ENCODE results near the gene CLDN10. TPM values are rescaled to one million over a fixed set of nuclear protein-coding genes. Genes with fewer than 3 reads are reported as not detected.
"Not testable (repeated sequence)": the region's sequence is repeated elsewhere in the genome, so short reads cannot be mapped to it uniquely, and the experiment has no call there.

Gene CLDN10
- total RNA-seq, 1 donor from 2014 or later, result not detected

- no peak for DNase-seq (ENCODE audit: low spot score)
Measured at GRCh38 chr13:95541308-95541707, 11.2 kb upstream of the CLDN10 start.

- DNase-seq (ENCODE audit: low spot score), result no peak
Measured at GRCh38 chr13:95541911-95542474, 10.5 kb upstream of the CLDN10 start.

GRCh38 chr13:95544293-95544692 lies 8.2 kb upstream of the CLDN10 start:
- no peak for DNase-seq (ENCODE audit: low spot score)

GRCh38 chr13:95546919-95547318 lies 5.6 kb upstream of the CLDN10 start:
- no peak for DNase-seq (ENCODE audit: low spot score)

- no peak for DNase-seq (ENCODE audit: low spot score)
Measured at GRCh38 chr13:95547531-95548167, 4.9 kb upstream of the CLDN10 start.

- no peak for DNase-seq (ENCODE audit: low spot score)
Measured at GRCh38 chr13:95552208-95552538, 347 bp upstream of the CLDN10 start.

- DNase-seq (ENCODE audit: low spot score), result no peak
Measured at GRCh38 chr13:95553581-95554385, 1.3 kb downstream of the CLDN10 start.

- no peak for DNase-seq (ENCODE audit: low spot score)
Measured at GRCh38 chr13:95557013-95557412, 4.5 kb downstream of the CLDN10 start.

- no peak for DNase-seq (ENCODE audit: low spot score)
Measured at GRCh38 chr13:95559100-95559499, 6.6 kb downstream of the CLDN10 start.

GRCh38 chr13:95560387-95560786 lies 7.9 kb downstream of the CLDN10 start:
- no peak for DNase-seq (ENCODE audit: low spot score)

GRCh38 chr13:95564091-95564490 lies 11.6 kb downstream of the CLDN10 start:
- DNase-seq (ENCODE audit: low spot score), result no peak

- no peak for DNase-seq (ENCODE audit: low spot score)
Measured at GRCh38 chr13:95564733-95565291, 12.3 kb downstream of the CLDN10 start.

- not testable (repeated sequence) for DNase-seq (ENCODE audit: low spot score)
Measured at GRCh38 chr13:95565758-95566157, 13.2 kb downstream of the CLDN10 start.

- DNase-seq (ENCODE audit: low spot score), result no peak
Measured at GRCh38 chr13:95568131-95568530, 15.6 kb downstream of the CLDN10 start.

GRCh38 chr13:95570016-95570415 lies 17.5 kb downstream of the CLDN10 start:
- no peak for DNase-seq (ENCODE audit: low spot score)

GRCh38 chr13:95571941-95572340 lies 19.4 kb downstream of the CLDN10 start:
- no peak for DNase-seq (ENCODE audit: low spot score)

- no peak for DNase-seq (ENCODE audit: low spot score)
Measured at GRCh38 chr13:95573221-95573620, 20.7 kb downstream of the CLDN10 start.

- no peak for DNase-seq (ENCODE audit: low spot score)
Measured at GRCh38 chr13:95579303-95579702, 26.8 kb downstream of the CLDN10 start.

- DNase-seq (ENCODE audit: low spot score), result no peak
Measured at GRCh38 chr13:95585867-95586266, 33.3 kb downstream of the CLDN10 start.

GRCh38 chr13:95588134-95588533 lies 35.6 kb downstream of the CLDN10 start:
- no peak for DNase-seq (ENCODE audit: low spot score)

GRCh38 chr13:95588721-95589120 lies 36.2 kb downstream of the CLDN10 start:
- DNase-seq (ENCODE audit: low spot score), result no peak

- no peak for DNase-seq (ENCODE audit: low spot score)
Measured at GRCh38 chr13:95593462-95593861, 40.9 kb downstream of the CLDN10 start.

GRCh38 chr13:95596701-95597100 lies 44.2 kb downstream of the CLDN10 start:
- DNase-seq (ENCODE audit: low spot score), result no peak
